Measurements from ENCODE around the gene ANKFN1.

ANKFN1 gene

DNA sequence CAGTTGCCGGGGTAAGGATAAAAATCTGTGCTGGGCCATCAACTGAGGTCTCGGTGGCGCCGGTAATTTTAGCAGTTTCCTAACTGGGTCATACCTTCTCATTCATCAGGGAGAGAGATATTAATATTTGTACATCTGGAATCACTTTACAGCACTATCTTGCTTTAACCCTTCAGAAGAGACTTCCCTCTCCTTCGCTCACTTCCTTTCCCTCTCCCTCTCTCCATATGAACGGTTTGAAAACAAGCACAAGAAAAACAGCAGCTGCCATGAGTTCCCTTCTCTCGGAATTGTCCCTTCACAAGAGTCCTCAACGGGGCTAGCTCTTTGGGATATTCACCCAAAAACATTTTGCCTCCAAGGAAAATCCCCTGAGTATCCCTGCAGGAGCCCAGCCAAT lies 295.9 kb downstream of the ANKFN1 start:
- DNase-seq, result no peak

DNA sequence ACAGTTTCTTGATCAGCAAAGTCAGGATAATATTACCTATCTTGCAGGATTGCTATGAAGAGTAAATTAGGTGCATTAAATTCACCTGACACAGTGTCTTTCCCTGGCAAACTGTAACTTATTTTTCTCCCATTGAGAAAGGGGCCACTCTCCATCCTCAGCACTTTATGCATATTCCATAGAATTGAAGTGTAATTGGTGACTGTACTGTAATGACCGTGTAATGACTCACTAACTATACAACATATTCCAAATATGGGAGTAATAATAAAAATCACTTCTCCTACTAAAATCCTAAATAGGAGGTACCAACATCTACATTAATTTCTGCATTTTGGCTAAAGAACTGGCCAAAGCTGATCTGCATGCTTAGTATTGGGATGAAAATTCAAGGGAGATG lies 298.4 kb downstream of the ANKFN1 start:
- no peak for DNase-seq

DNA sequence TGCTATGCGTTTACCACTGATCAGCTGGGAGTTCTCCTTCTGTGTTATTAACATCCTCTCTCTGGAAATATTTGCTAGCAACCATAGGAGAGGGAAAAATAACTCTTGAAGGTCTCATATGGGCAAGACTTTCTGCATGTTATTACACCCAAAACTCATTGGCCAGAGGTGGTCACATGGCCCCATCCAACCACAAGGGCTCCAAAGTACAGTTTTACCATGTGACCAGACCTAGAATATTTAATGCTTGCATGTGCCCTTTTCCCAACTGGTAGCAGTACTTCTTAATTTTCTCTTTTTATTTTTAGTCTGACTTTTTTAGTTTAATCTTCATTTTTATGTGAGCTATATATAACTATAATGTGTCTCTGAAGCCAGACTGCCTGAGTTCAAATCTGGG lies 299.2 kb downstream of the ANKFN1 start:
- no peak for DNase-seq

DNA sequence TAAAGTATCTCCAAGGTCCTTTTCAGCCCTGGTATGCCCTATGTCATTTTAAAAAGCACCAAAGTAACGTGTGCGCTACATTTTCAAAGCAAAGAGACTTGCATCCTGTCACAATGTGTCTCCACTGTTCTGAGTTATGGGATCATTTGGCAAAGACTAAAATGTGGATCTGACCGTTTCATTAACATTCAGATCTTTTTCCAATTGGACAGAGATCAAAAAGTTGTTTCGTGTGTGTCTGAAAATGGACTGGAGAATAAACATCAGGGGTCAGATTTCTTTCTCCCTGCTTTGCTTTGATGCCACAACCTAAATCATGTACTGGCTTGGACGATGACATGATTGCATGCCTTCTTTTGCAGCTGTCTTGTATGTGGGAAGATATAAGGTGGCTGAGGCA lies 304.2 kb downstream of the ANKFN1 start:
- DNase-seq, result no peak

DNA sequence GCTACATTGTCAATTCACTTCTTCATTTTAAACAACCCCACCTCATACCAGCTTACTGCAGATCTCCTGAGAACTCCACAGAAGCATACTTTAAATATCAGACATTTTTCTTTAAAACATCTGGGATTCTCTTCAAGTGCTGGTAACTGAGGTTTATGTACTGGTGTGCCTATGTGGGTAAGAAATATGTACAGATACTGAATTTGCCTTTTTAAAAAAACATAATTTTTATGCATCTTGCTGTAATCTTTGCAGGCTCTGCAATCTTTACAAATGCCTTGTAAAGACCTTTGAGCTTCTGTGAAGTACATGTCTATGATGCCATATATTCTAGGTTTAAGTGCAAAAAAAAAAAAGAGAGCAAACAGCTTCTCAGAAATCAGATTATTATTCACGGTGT lies 312.6 kb downstream of the ANKFN1 start:
- no peak for DNase-seq

DNA sequence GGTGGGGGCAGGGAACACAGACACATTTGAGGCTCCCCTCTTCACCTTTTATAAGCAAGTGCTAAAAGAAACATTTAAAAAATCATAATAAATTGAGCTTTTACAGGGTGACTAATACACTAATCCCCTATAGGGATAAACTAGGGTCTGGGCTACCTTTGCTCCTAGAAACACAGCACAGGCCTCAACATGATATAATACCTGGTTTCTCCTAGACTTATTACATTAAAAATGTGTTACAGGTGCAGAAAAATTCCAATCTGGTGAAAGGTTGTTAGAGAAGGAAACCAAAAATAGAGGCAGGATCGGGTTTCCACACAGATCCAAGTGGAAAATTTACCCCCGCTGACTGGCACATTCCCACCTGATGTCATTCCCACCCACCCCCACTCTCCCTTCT lies 315.6 kb downstream of the ANKFN1 start:
- DNase-seq, result no peak

DNA sequence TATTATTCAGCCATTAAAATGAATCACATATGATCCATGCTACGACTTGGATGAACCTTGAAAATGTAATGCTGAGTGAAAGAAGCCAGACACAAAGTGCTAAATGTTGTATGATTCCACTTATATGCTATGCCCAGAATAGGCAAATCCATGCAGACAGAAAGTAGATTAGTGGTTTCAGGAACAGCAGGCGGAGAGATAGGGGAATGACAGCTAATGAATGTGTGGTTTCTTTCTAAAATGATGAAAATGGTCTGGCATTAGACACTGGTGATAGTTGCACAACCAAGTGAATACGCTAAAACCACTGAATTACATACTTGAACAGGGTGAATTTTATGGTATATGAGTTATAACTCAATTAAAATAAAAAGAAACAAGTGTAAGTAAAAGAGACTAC lies 318.4 kb downstream of the ANKFN1 start:
- DNase-seq, result no peak

DNA sequence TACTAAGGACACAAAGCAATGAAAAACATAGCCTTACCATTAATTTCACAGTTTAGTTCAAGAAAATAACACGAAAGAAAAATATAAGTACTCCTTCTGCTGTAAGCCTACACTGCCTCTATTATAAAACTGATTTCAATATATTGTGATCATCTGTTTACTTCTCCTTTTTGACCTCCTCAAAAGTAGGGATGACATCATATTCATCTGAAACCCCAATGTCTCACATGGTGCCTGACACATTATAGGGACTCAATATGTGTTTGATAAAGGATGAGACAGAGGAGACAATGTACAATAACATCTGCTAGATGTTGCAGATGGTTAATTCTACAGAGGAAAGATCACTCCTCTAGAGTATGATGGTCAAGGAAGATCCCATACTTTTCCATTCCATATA lies 321.8 kb downstream of the ANKFN1 start:
- DNase-seq, result no peak

DNA sequence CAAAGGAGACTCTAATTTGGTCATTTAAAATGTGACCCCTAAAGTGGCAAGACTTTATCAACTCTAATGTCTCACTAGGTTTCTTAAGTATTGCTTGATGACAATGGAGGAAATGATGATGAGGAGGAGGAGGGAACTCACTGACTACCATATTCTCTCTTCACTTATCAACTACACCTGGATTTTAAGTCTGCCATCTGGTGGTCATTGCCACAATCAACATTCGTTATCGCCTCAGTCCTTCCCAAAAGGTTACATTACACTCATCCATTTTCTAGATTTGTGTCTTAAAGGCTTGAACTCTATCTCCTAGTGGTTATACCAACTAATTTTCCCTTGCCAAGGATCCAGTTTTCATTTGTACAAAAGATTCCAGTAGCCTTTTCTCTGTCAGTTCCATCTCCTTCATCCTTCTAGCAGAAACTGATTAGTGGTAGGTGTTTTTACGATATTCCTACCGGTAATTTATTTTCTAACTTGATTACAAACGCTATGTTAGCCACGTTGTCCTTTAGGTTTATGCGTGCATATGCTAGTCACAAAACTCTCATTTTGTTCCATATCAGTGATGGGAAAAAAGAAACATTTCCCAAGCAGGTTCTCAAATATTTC lies 325.7 kb downstream of the ANKFN1 start:
- peak in 1 of 2 experiments; percentile 11 for DNase-seq

DNA sequence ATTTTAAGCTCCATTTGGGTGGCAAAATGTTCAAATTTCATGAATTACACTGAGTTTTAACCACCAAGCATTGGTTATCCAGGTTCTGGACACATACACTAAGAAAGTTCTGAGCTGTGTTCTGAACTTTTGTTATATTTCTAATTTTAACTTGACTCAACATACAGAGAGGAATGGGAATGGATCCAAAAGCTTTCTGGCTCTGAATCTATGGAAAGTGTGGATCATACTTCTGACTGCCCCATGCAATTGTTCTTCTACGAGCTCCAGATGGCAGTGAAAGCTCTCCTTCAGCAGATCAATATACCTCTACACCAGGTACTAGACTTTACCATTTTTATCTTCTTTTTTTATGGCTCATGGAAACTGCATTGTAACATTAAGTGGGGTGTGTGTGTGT lies 327.2 kb downstream of the ANKFN1 start:
- DNase-seq, result no peak

DNA sequence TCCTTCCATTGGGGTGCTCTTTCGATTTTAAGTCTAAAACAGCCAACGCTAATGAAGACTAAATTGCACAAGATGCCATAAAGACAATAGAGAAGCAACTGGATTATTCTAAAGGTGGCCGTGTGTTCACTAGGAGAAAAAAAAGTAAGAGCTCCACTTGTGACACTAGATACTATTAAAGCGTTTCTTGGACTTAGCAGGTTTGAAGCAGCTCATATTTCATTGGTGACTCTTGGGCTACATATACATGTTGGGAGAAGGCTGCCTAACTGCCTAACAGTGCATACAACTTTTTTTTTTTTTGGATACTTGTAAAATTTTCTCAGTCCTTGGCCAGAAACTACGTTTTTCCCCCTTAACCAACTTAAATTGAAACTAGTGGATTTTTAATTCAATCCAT lies 328.4 kb downstream of the ANKFN1 start:
- no peak for DNase-seq

DNA sequence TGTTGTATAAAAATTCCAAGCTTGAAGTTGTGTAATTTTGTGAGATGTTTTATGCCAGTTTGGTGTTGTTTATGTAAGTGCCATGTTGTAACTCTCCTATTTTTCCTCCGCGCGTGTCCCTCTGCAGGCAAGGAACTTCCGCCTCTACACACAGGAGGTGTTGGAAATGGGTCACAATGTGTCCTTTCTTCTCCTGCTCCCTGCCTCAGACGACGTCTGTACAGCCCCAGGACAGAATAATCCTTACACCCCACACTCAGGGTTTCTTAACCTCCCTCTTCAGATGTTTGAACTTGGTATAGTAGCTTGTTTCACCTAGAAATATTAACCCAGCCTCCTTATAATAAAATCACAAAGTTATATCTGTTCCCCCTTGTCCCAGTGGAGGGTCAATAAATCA lies 329.0 kb downstream of the ANKFN1 start:
- DNase-seq, result no peak

DNA sequence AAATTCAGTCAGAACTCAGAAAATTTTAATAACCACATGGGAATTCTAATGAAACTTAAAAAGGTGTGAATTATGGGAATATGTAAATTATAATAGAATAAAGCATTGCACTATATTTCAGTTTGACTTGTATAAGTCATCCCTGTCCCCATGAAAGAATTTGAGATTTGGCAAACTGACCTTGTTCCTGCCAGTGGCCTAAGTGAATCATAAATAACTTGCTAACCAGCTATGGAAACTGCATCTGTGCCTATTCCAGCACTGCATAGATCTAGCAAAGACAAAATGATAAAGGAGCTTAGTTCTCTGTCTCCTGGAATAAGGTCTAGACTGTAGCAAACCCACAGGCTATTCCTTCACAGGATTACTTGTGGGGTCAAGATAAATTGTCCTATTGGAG lies 333.5 kb downstream of the ANKFN1 start:
- no peak for DNase-seq

DNA sequence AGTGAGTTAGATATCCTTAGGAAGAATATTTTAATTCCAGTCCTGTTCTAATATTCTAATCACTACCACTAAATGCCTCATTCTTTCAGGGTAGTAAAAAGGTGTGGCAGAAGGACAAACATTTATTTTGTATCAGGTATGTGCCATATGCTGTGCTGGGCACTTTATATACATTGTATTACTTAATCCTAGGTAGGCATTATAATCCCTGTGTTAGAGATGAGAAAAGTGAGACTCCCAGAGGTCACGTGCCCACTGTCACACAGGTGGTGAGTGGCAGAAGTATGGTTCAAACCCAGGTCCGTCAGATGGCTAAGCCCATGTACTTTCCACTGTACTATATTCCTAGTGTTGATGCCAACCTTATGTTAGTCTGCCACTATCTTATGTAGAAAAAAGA lies 335.5 kb downstream of the ANKFN1 start:
- DNase-seq, result no peak

DNA sequence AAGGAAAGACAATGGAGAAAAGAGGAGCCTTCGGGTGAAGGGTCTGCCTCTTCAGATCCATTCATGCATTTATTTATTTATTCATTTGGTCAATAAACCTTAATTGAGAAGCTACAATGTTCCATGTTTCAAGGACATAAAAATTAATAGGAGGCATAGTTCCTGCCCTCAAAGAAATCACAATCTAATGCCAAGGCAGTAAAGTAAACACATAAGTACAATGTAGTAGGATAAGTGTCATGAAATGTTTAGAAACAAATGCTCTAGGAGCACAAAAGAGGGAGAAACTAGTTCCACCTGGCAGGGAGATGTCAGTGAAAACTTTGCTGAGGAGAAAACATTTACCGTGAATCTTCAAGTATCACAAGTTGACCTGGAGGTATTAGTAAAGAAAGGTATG lies 336.7 kb downstream of the ANKFN1 start:
- DNase-seq, result no peak

DNA sequence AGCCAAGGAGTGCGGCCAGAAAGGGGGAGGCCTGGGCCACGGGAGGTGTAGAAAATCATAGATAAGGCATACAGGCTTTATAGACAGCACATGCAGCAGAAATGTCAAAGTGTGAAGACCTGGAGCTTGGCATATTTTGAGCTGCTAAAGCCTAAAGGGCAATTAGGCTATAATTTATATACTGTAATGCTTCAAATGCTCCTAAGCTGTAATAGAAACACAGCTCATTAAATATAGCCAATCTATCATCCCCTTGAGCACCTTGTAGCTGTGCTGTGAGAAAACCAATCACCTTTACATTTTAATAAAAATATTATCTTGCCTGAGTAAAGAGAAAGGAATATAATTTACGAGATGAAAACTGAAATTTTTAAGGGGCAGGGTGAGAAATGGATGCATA lies 342.3 kb downstream of the ANKFN1 start:
- DNase-seq, result no peak

DNA sequence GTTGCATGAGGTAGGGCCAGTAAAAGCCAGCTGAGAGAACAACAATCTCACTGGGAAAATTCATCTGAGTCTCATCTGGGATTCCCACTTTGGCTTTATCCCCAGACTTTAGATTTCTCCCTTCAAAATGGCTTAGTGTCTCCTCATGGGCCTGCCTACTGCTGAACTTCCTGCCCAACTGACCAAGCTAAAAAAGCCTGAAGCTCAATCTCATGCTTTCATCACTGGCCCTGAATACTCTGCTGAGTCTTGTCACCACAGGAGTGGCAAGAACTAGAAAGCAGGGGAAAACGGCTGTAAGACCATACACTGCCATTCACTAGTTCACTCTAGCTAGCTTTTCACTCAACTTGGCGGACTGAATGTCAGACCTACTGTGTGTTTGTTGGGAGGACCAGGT lies 343.9 kb downstream of the ANKFN1 start:
- no peak for DNase-seq

DNA sequence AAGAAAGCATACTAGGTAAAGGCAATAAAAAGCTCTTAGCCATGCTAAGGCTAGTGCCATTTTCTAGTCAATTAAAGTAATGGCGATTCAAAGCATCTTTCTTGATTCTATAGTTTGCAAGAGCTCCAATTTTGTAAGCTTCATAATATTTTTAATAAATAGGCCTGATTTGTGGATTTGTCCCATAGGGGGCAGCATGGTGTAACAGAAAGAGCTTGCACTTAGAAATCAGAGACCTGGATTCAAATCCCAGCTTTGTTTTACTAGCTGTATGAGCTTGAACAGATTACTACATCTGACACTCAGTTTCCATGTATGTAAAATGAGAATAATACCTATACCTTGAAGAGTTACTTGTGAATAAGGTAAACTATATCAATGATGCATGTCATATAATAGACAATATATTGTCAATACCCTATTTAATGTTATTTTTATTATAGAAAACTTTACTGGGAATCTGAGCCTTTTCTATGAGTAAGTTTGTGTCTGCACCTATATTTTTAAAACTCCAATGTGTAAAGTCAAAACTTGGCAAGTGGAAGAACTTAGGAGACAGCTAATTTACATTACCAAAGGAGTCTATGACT lies 346.6 kb downstream of the ANKFN1 start:
- DNase-seq, result peak in 1 of 2 experiments; percentile 38

DNA sequence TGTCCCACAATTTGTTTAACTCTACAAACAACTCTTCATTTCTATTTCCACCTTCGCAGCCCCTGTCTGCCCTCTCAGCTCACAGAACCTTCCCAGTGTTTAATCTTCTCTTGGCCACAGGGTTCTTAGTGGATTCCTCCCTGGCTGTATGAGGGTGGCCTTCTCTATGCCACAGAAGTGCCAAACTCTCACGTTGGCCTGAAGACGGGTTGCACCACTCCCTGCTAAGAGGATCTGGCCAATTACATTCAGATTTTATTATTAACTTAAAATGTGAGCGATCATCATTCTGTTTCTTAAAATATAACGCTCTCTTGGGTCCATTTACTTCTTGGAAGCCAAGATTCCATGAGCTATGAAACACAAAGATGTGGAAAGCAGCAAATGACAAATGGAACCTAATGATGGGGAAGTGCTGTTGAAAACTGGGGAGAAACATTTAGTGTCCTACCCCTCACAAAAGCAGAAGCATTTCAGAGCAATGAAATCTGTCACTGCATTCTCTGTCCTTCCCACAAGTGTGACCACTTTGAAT lies 348.9 kb downstream of the ANKFN1 start:
- no peak for DNase-seq

DNA sequence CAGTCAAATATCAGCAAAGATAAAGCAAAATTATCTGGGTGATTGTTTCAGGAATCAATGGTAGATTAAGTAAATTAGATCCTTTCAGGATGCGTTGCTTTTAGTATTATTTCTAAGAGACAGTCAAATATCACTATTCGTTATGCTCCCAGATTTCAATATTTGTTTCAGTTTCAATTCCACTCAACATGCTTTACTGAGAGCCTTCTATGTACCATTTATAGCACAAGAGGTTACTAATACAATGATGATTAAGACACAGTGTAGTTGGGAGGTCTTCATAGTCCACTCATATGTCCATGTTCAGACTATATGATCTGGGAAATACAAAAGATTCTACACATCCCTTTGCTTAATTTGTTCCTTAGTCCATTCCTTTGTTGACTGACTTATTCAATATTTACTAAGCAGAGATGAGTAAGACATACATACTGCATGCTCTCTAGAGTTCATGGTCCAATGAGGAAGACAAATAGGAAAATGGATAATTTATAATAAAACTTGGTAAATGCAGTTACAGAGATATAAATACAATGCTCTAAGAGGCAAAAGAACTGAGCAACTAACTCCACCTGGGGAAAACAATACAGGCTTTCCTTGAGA lies 352.0 kb downstream of the ANKFN1 start:
- no peak for DNase-seq

DNA sequence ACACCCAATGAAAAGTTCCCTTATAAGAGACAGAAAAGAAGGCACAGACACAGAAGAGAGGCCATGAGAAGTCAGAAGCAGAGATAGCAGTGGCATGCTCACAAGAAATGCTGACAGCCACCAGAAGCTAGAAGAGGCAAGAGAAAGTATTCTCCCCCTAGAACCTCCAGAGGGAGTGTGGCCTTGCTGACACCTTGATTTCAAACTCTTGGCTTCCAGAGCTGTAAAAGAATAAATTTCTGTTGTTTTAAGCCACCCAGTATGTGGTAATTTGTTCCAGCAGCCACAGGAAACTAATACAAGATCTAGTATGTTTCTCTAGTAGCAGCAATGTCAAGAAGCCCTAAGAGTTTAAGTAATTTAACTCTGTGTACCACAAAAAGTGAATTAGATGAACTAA lies 353.1 kb downstream of the ANKFN1 start:
- no peak for DNase-seq

DNA sequence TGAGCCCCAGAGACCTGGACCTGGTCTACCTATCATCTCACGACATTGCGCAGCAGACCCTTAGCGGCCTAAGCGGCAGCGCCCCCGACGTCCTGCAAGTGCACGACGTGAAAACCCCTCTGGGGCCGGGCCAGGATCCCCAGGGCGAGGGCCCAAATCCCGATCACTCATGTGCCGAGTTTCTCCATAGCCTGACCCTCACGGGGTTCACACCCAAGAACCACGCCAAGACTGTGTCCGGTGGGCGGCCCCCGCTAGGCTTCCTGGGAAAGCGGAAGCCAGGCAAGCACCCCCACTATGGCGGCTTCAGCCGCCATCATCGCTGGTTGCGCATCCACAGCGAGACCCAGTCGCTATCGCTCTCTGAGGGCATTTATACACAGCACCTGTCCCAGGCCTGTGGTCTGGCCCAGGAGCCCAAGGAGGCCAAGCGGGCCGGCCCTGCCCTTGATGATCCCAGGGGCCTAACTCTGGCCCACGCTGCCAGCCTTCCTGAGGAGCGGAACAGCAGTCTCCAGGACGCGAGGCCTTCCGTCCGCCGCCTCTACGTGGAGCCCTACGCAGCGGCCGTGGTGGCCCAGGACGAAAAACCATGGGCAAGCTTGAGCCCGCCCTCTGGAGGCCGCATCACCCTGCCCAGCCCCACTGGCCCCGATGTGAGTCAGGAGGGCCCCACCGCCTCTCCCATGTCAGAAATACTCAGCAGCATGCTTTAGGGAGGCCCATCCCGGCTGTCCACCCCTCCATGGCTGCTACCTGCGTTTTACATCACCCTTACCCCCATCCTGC lies 357.5 kb downstream of the ANKFN1 start:
- no peak for DNase-seq

DNA sequence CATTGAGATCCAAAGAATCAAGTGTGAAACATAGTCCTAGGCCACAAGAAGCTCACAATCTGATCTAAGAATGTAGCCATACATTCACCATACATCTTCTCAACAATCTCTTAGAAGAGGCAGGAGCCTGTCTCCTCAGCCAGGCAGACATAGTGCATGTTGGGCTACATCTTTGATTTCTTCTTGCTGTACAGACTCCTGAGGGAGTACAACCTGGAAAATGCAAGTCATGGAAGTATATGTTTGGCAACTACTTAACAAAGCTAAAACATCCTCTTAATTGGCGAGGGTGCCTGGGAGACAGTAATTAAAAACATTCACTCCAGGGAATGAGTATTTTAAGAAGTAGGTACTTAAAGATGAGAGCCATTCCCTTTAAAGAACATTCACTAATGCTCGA lies 361.0 kb downstream of the ANKFN1 start:
- no peak for DNase-seq

DNA sequence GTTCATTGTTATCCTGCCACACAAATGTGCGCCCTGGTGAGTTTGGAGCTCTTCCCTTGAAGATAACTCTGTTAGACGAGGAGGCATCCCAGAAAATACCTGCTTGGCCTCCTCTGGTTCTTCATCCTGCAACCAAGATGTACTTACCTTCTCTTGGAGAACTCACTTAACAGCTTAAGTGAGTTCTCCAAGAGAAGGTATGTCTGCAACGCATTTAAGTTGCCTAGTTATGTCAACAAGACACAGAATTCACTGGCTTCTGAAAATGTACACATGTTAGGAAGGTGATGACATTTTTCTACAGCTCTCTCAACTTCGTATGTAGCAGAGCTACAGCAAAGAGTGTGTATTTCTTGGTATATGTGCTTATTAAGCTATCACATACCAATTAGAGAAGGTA lies 361.6 kb downstream of the ANKFN1 start:
- DNase-seq, result no peak
